ENCODE data around the gene SF1. TPM values are rescaled to one million over a fixed set of nuclear protein-coding genes. Genes with fewer than 3 reads are reported as not detected.

Gene SF1
- total and polyA plus RNA-seq, 9 of the 15 experiments (the other 6 are each of a cell fraction or from before 2014, with no cell fraction given) = 13.1 to 334 (median 111) TPM

DNA sequence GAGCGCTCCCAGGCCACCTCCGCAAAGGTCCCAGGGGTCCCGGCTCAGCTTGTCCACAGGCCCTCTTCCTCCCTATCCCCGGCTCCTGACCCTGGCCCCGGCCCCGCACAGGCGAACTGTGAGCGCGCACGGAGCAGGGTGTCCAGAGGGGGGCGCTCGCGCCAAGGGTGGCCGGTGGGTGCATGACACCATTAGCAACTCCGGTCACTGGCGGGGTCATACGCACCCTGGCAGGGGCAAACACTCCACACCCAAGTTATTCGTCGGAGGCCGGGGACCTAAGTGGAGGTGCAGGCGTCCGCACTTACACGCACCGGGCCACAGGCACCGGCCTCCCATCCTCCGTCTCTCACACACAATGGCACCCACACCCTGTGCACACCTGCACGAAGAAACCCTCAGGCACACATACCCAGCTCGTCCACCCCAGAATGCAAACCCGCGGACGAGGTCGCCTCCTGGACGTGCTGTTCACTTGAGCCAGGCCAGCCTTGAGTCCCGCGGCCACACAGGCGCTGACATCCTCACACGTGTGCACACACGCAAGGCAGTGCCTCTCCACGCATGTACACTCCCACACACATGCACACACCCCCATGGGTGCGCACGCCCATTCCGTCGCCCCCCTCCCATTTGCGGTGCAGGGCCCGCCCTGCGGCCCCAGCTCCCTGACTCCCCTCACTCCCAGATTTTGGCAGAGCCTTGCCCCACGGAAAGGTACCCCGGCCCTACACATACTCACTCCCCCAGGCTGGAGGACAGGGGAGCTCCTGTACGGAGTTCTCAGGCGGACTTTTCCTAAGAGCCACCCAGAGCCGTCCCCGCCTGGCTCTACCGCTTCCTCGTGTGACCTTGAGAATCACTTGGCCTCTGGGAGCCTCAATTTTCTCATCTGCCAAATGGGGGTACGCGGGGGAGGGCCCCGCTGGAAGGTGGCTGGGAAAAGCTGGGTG, 34.5 kb downstream of the SF1 start, which contains the start of gene RASGRP2 (continued):
- no peak for TF ChIP-seq KHSRP (IDR thresholded peaks at IDR 0.05)
- no peak for TF ChIP-seq ZFP36 (IDR thresholded peaks at IDR 0.05; ENCODE audit: low read depth, low read length, partially characterized antibody)
- TF ChIP-seq BRD9 (IDR thresholded peaks at IDR 0.05; ENCODE audit: low read depth, partially characterized antibody) = peak; percentile 40
- no peak for TF ChIP-seq ZNF253 (CRISPR knock-in tag; conservative IDR thresholded peaks at IDR 0.05)
- TF ChIP-seq, protein P1, sequence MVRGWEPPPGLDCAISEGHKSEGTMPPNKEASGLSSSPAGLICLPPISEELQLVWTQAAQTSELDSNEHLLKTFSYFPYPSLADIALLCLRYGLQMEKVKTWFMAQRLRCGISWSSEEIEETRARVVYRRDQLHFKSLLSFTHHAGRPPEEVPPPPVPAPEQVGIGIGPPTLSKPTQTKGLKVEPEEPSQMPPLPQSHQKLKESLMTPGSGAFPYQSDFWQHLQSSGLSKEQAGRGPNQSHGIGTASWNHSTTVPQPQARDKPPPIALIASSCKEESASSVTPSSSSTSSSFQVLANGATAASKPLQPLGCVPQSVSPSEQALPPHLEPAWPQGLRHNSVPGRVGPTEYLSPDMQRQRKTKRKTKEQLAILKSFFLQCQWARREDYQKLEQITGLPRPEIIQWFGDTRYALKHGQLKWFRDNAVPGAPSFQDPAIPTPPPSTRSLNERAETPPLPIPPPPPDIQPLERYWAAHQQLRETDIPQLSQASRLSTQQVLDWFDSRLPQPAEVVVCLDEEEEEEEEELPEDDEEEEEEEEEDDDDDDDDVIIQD (CRISPR knock-in tag; IDR thresholded peaks at IDR 0.05) = no peak
- TF ChIP-seq, protein P2, sequence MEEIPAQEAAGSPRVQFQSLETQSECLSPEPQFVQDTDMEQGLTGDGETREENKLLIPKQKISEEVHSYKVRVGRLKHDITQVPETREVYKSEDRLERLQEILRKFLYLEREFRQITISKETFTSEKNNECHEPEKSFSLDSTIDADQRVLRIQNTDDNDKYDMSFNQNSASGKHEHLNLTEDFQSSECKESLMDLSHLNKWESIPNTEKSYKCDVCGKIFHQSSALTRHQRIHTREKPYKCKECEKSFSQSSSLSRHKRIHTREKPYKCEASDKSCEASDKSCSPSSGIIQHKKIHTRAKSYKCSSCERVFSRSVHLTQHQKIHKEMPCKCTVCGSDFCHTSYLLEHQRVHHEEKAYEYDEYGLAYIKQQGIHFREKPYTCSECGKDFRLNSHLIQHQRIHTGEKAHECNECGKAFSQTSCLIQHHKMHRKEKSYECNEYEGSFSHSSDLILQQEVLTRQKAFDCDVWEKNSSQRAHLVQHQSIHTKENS (CRISPR knock-in tag; IDR thresholded peaks at IDR 0.05) = no peak
- TF ChIP-seq FOS (IDR thresholded peaks at IDR 0.05; ENCODE audit: extremely low read depth, insufficient read length) = no peak
- no peak; the same call in 1 of the 2 replicates for TF ChIP-seq TEAD4 (IDR thresholded peaks at IDR 0.05; ENCODE audit: low read length)
- TF ChIP-seq TEAD4 (CRISPR knock-in tag; IDR thresholded peaks at IDR 0.05; ENCODE audit: borderline replicate concordance) = no peak
- no peak for TF ChIP-seq MCM3 (IDR thresholded peaks at IDR 0.05)
- TF ChIP-seq STAT5B (CRISPR knock-in tag; IDR thresholded peaks at IDR 0.05) = no peak
- TF ChIP-seq EGR1 (conservative IDR thresholded peaks at IDR 0.05) = peak; percentile 49
- no peak for TF ChIP-seq ZNF507 (tag; conservative IDR thresholded peaks at IDR 0.05)
- no peak for TF ChIP-seq SRSF1 (IDR thresholded peaks at IDR 0.05; ENCODE audit: low read depth, low read length)
- TF ChIP-seq, protein P3, sequence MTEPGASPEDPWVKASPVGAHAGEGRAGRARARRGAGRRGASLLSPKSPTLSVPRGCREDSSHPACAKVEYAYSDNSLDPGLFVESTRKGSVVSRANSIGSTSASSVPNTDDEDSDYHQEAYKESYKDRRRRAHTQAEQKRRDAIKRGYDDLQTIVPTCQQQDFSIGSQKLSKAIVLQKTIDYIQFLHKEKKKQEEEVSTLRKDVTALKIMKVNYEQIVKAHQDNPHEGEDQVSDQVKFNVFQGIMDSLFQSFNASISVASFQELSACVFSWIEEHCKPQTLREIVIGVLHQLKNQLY (CRISPR knock-in tag; conservative IDR thresholded peaks at IDR 0.05) = no peak
- TF ChIP-seq RBM17 (IDR thresholded peaks at IDR 0.05; ENCODE audit: borderline replicate concordance, low read depth, low read length) = no peak
- no peak for TF ChIP-seq NR2F6 (CRISPR knock-in tag; IDR thresholded peaks at IDR 0.05)
- TF ChIP-seq, protein P4, sequence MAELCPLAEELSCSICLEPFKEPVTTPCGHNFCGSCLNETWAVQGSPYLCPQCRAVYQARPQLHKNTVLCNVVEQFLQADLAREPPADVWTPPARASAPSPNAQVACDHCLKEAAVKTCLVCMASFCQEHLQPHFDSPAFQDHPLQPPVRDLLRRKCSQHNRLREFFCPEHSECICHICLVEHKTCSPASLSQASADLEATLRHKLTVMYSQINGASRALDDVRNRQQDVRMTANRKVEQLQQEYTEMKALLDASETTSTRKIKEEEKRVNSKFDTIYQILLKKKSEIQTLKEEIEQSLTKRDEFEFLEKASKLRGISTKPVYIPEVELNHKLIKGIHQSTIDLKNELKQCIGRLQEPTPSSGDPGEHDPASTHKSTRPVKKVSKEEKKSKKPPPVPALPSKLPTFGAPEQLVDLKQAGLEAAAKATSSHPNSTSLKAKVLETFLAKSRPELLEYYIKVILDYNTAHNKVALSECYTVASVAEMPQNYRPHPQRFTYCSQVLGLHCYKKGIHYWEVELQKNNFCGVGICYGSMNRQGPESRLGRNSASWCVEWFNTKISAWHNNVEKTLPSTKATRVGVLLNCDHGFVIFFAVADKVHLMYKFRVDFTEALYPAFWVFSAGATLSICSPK (IDR thresholded peaks at IDR 0.05; ENCODE audit: borderline replicate concordance) = no peak

Data from K562 (cell line).